HepG2 (cell line): ENCODE measurements around the gene LRP1B. TPM values are rescaled to one million over a fixed set of nuclear protein-coding genes. Genes with fewer than 3 reads are reported as not detected.

Source experiments
- ATAC-seq: fragments of 200-7000 bp; cut with Tn5 transposase; 3 replicates; pipeline ENCODE4 v1.9.1; 2020; ENCODE audit warnings: mild to moderate bottlenecking, moderate library complexity
- BruUV-seq: library from RNA; stranded (reverse); fragments of 400-500 nt; replicated peaks from 2 replicates; lab custom pipeline; 2021; lab: Mats Ljungman, UMichigan
- CTCF ChIA-PET: fragments of 300-600 bp; formaldehyde crosslinking; extraction: SDS; loops from one replicate; lab custom pipeline; 2021; ENCODE audit warnings: low total read pairs, inconsistent platforms, low intra/inter-chr PET ratio; lab: Yijun Ruan, JAX
- POLR2A ChIA-PET: fragments of 350-600 bp; sonication (Branson Sonifier 250); formaldehyde crosslinking; loops from one replicate; lab custom pipeline; 2020; ENCODE audit warnings: antibody characterized with exemption, inconsistent platforms; lab: Yijun Ruan, JAX
- DNase-seq: peaks from one replicate; pipeline ENCODE4 v3.0.0-alpha.2; 2015; ENCODE audit warnings: low spot score
- FAIRE-seq: peaks from 3 replicates; lab custom pipeline; 2011; peaks lifted over from hg19 to GRCh38; lab: Jason Lieb, UNC
- H2AFZ ChIP-seq: one replicate; pipeline ENCODE4 v1.6.1; 2011; ENCODE audit warnings: low read length, inconsistent platforms
- H3K27ac ChIP-seq: fragments of 300-600 bp; 3 replicates; pipeline ENCODE4 v1.8.0; 2011; ENCODE audit warnings: mixed run types, mild to moderate bottlenecking, mixed read lengths, low read length, inconsistent platforms; ENCODE audit not compliant: insufficient read depth; ENCODE audit errors: extremely low read length
- H3K27me3 ChIP-seq, 2 experiments: fragments of 200-600 bp in 1 of 2; 2 replicates in 1 of 2; 3 replicates in 1 of 2; pipeline versions ENCODE4 v1.6.0 to v1.8.0; 2011; ENCODE audit warnings: low read length in 2 of 2, mild to moderate bottlenecking in 2 of 2, moderate library complexity in 2 of 2, inconsistent platforms in 1 of 2; ENCODE audit not compliant: insufficient read depth in 2 of 2, control insufficient read depth in 1 of 2
- H3K36me3 ChIP-seq, 2 experiments: fragments of 200-600 bp in 1 of 2; replicated peaks in 1 of 2; 2 replicates in 1 of 2; 3 replicates in 1 of 2; pipeline versions ENCODE4 v1.5.1 to v1.8.0; 2011; ENCODE audit warnings: low read length in 2 of 2, inconsistent platforms in 1 of 2; ENCODE audit not compliant: insufficient read depth in 2 of 2, control insufficient read depth in 1 of 2
- H3K4me1 ChIP-seq: 2 replicates; pipeline ENCODE4 v1.5.1; 2012; ENCODE audit warnings: low read length, inconsistent platforms; ENCODE audit not compliant: insufficient read depth
- H3K4me2 ChIP-seq: 2 replicates; pipeline ENCODE4 v1.6.0; 2011; ENCODE audit warnings: low read depth, low read length, inconsistent platforms
- H3K4me3 ChIP-seq, 3 experiments: fragments of 200-600 bp in 1 of 3; sonication (generic), shearing (Covaris generic) in 1 of 3; replicated peaks in 1 of 3; 2 replicates each; pipeline ENCODE4 v1.5.1; 2011 to 2016; ENCODE audit warnings: low read length in 3 of 3, inconsistent platforms in 2 of 3, low read depth in 2 of 3, mild to moderate bottlenecking in 2 of 3, control low read depth in 1 of 3, mixed read lengths in 1 of 3; ENCODE audit not compliant: insufficient read depth in 1 of 3
- H3K79me2 ChIP-seq: one replicate; pipeline ENCODE4 v1.6.1; 2011; ENCODE audit warnings: low read length, inconsistent platforms; ENCODE audit not compliant: insufficient read depth
- H3K9ac ChIP-seq: 2 replicates; pipeline ENCODE4 v1.6.0; 2011; ENCODE audit warnings: mild to moderate bottlenecking, low read depth, low read length, inconsistent platforms; ENCODE audit not compliant: insufficient read depth
- H3K9me3 ChIP-seq: 2 replicates; pipeline ENCODE4 v1.5.1; 2012; ENCODE audit warnings: mild to moderate bottlenecking, low read length
- H4K20me1 ChIP-seq: 2 replicates; pipeline ENCODE4 v1.6.0; 2011; ENCODE audit warnings: inconsistent platforms, mild to moderate bottlenecking, low read length, moderate library complexity; ENCODE audit not compliant: insufficient read depth
- ARID5B ChIP-seq: IDR thresholded peaks from 2 replicates; pipeline ENCODE4 v1.4.0; 2020; ENCODE audit warnings: mild to moderate bottlenecking, missing genetic modification reagents
- ELF1 ChIP-seq: sonication (generic); formaldehyde crosslinking; IDR thresholded peaks from 2 replicates; pipeline ENCODE4 v1.4.0; 2020; ENCODE audit warnings: missing genetic modification reagents
- FLYWCH1 ChIP-seq: sonication (generic); formaldehyde crosslinking; IDR thresholded peaks from 2 replicates; pipeline ENCODE4 v1.8.1; 2023; ENCODE audit warnings: mild to moderate bottlenecking, missing genetic modification reagents
- KLF12 ChIP-seq: sonication (generic); formaldehyde crosslinking; IDR thresholded peaks from 2 replicates; pipeline ENCODE4 v1.4.0; 2020; ENCODE audit warnings: missing genetic modification reagents, borderline replicate concordance
- RFX1 ChIP-seq: fragments of 450-650 bp; IDR thresholded peaks from 2 replicates; pipeline ENCODE4 v1.6.1; 2017
- ZSCAN21 ChIP-seq: sonication (generic); formaldehyde crosslinking; IDR thresholded peaks from 2 replicates; pipeline ENCODE4 v1.8.0; 2022; ENCODE audit warnings: mild to moderate bottlenecking, missing genetic modification reagents, moderate library complexity, borderline replicate concordance
- WGBS: methylation state at CpG from one replicate; pipeline ENCODE4 v1.1.6; 2017; ENCODE audit warnings: low lambda C conversion rate; 5-methylcytosine and 5-hydroxymethylcytosine counted together
- in situ Hi-C: cut with HindIII; loops from 2 replicates; pipeline ENCODE4 v1.10.0; 2017; ENCODE audit warnings: low pct_unique_long_range_greater_than_20kb; ENCODE audit not compliant: extremely low pct_ligation_motif_present
- intact Hi-C: fragments of 100-400 bp; cut with micrococcal nuclease; formaldehyde crosslinking; loops from one replicate; pipeline ENCODE4 v1.10.0; 2022; ENCODE audit not compliant: unreplicated experiment
- polyA plus RNA-seq, 8 experiments: library from polyadenylated mRNA; depleted of rRNA in 3 of 8; stranded (reverse) in 7 of 8; unstranded in 1 of 8; fragments of >200 nt; fragmentation: Illumina TruSeq in 4 of 8; extraction: Trizol in 4 of 8; gene quantifications; 2 replicates each; pipeline versions ENCODE4 v1.2.1 to v1.2.3, GENCODE V29; 2011 to 2016; ENCODE audit warnings: low read depth in 4 of 8, missing spikeins in 1 of 8, mixed read lengths in 1 of 8; ENCODE audit not compliant: insufficient read depth in 1 of 8
- total RNA-seq, 5 experiments: library from RNA; depleted of rRNA; stranded (reverse); fragments of >200 nt; fragmentation: Illumina TruSeq; extraction: Trizol; gene quantifications; 2 replicates each; pipeline ENCODE4 v1.2.3, GENCODE V29; 2016; ENCODE audit warnings: low read depth in 1 of 5

Gene LRP1B
- total and polyA plus RNA-seq, 2 of the 13 experiments (the other 11 are each of a cell fraction or from before 2014, with no cell fraction given) = 0.04 TPM; not detected in 1

- no peaks in the 10 kb centered on the region for H3K27me3 ChIP-seq
- no peaks in the 10 kb centered on the region for H4K20me1 ChIP-seq
- TF ChIP-seq ZSCAN21 (CRISPR knock-in tag) (no peak), ARID5B (no peak), KLF12 (no peak), ELF1 (no peak), RFX1 (no peak), FLYWCH1 (CRISPR knock-in tag) (no peak)
- DNase-seq (no peak), ATAC-seq (no peak), FAIRE-seq (no peak)
- no peak overlapping the region for H3K9ac ChIP-seq
- no peaks in the 10 kb centered on the region for H3K4me1 ChIP-seq
- H3K79me2 ChIP-seq = no peaks in the 10 kb centered on the region
- in situ Hi-C loops (no loop called here), intact Hi-C loops (no loop called here)
- ChIA-PET CTCF (no interaction called here), POLR2A (no interaction called here)
- no peak overlapping the region for H3K4me3 ChIP-seq
- no TSS peak for BruUV-seq
- no peak overlapping the region for H3K4me2 ChIP-seq
- H3K27ac ChIP-seq = no peak overlapping the region
- no peak overlapping the region for H2AFZ ChIP-seq
- WGBS = 0% methylated on average over 1 of the region's 1 CpG
- H3K36me3 ChIP-seq = no peaks in the 10 kb centered on the region
- H3K9me3 ChIP-seq = no peaks in the 10 kb centered on the region
Measured at GRCh38 chr2:142175813-142176338, 45.1 kb upstream of the LRP1B start.
